ENCODE results near the gene CDH24. TPM values are rescaled to one million over a fixed set of nuclear protein-coding genes. Genes with fewer than 3 reads are reported as not detected.

CDH24 gene
- polyA plus RNA-seq, 1 donor (not counting 4 experiments of a cell fraction or from before 2014, with no cell fraction given), result 3.9 TPM

GRCh38 chr14:23041729-23042128 lies 15.6 kb downstream of the CDH24 start:
- dilution Hi-C loops (cut with MboI; ENCODE audit: extremely low pct_ligation_motif_present, low sequenced_read_pairs), result no loop called here
- H3K27ac ChIP-seq (ENCODE audit: control insufficient read depth, insufficient read depth, low read length), result no peak overlapping the region
- H2AFZ ChIP-seq (ENCODE audit: control insufficient read depth, low read length), result no peak overlapping the region
- no peaks in the 10 kb centered on the region for H3K79me2 ChIP-seq (ENCODE audit: control insufficient read depth, insufficient read depth, low read length)
- H3K9me1 ChIP-seq (ENCODE audit: control insufficient read depth, extremely low read depth, insufficient read depth, low read length), result no peaks in the 10 kb centered on the region
- H3K4me2 ChIP-seq (ENCODE audit: control insufficient read depth, extremely low read depth, insufficient read depth, low read depth, low read length), result no peak overlapping the region
- TF ChIP-seq CTCF (optimal IDR thresholded peaks at IDR 0.05 in 1 of 3, IDR thresholded peaks at IDR 0.05 in 1 of 3, conservative IDR thresholded peaks at IDR 0.05 in 1 of 3; ENCODE audit: extremely low read depth in 1 of 3, insufficient read depth in 2 of 3, low read length in 3 of 3) (no peak), EZH2 (IDR thresholded peaks at IDR 0.05; ENCODE audit: low read length) (no peak)
- no peak overlapping the region for H3K4me3 ChIP-seq (ENCODE audit: control insufficient read depth in 2 of 3, extremely low read depth in 1 of 3, insufficient read depth in 2 of 3, low read depth in 1 of 3, low read length in 3 of 3)
- H3K9ac ChIP-seq (ENCODE audit: control insufficient read depth, extremely low read depth, insufficient read depth, low read length), result no peak overlapping the region
- H3K36me3 ChIP-seq (ENCODE audit: control insufficient read depth in 2 of 2, extremely low read depth in 1 of 2, insufficient read depth in 2 of 2, low read length in 2 of 2), result no peaks in the 10 kb centered on the region
- no peaks in the 10 kb centered on the region for H4K20me1 ChIP-seq (ENCODE audit: control insufficient read depth, extremely low read depth, insufficient read depth, low read length)
- no peaks in the 10 kb centered on the region for H3K9me3 ChIP-seq (ENCODE audit: control insufficient read depth, low read depth, low read length)
- FAIRE-seq (no peak), DNase-seq (ENCODE audit: low read depth, low spot score) (no peak)
- H3K4me1 ChIP-seq (ENCODE audit: control insufficient read depth, extremely low read depth, insufficient read depth, low read length), result no peaks in the 10 kb centered on the region
- no peaks in the 10 kb centered on the region for H3K27me3 ChIP-seq (ENCODE audit: control insufficient read depth, extremely low read depth, insufficient read depth, low read length)

GRCh38 chr14:23040100-23040499 lies 17.2 kb downstream of the CDH24 start:
- no peaks in the 10 kb centered on the region for H3K9me3 ChIP-seq (ENCODE audit: control insufficient read depth, low read depth, low read length)
- no peak for DNase-seq (ENCODE audit: low read depth, low spot score)
- H3K79me2 ChIP-seq (ENCODE audit: control insufficient read depth, insufficient read depth, low read length), result no peaks in the 10 kb centered on the region
- H3K27me3 ChIP-seq (ENCODE audit: control insufficient read depth, extremely low read depth, insufficient read depth, low read length), result no peaks in the 10 kb centered on the region
- H3K4me3 ChIP-seq (ENCODE audit: control insufficient read depth in 2 of 3, extremely low read depth in 1 of 3, insufficient read depth in 2 of 3, low read depth in 1 of 3, low read length in 3 of 3), result no peak overlapping the region
- no peak overlapping the region for H3K9ac ChIP-seq (ENCODE audit: control insufficient read depth, extremely low read depth, insufficient read depth, low read length)
- H3K4me1 ChIP-seq (ENCODE audit: control insufficient read depth, extremely low read depth, insufficient read depth, low read length), result no peaks in the 10 kb centered on the region
- no peak overlapping the region for H2AFZ ChIP-seq (ENCODE audit: control insufficient read depth, low read length)
- no peak for TF ChIP-seq CTCF (optimal IDR thresholded peaks at IDR 0.05 in 1 of 3, IDR thresholded peaks at IDR 0.05 in 1 of 3, conservative IDR thresholded peaks at IDR 0.05 in 1 of 3; ENCODE audit: extremely low read depth in 1 of 3, insufficient read depth in 2 of 3, low read length in 3 of 3)
- H3K9me1 ChIP-seq (ENCODE audit: control insufficient read depth, extremely low read depth, insufficient read depth, low read length), result no peaks in the 10 kb centered on the region
- FAIRE-seq, result no peak
- dilution Hi-C loops (cut with MboI; ENCODE audit: extremely low pct_ligation_motif_present, low sequenced_read_pairs), result no loop called here
- no peak overlapping the region for H3K4me2 ChIP-seq (ENCODE audit: control insufficient read depth, extremely low read depth, insufficient read depth, low read depth, low read length)
- no peak overlapping the region for H3K27ac ChIP-seq (ENCODE audit: control insufficient read depth, insufficient read depth, low read length)
- H4K20me1 ChIP-seq (ENCODE audit: control insufficient read depth, extremely low read depth, insufficient read depth, low read length), result no peaks in the 10 kb centered on the region
- H3K36me3 ChIP-seq (ENCODE audit: control insufficient read depth in 2 of 2, extremely low read depth in 1 of 2, insufficient read depth in 2 of 2, low read length in 2 of 2), result no peaks in the 10 kb centered on the region
